Large intestine (tissue), 12 donors: ENCODE measurements around the gene OR13C3. TPM values are rescaled to one million over a fixed set of nuclear protein-coding genes. Genes with fewer than 3 reads are reported as not detected.

Experiments
- DNase-seq, 2 donors: peaks; one replicate each; pipeline versions ENCODE4 v3.0.0 to v3.0.0-alpha.2; 2013
- H3K27ac ChIP-seq: one replicate; pipeline ENCODE4 v1.5.1; 2013; ENCODE audit warnings: low read length
- H3K27me3 ChIP-seq: 2 replicates; pipeline ENCODE4 v1.6.1; 2013; ENCODE audit warnings: low read length; ENCODE audit not compliant: control insufficient read depth, insufficient read depth
- H3K36me3 ChIP-seq: 2 replicates; pipeline ENCODE4 v1.6.1; 2013; ENCODE audit warnings: low read length; ENCODE audit not compliant: control insufficient read depth, insufficient read depth
- H3K4me1 ChIP-seq: one replicate; pipeline ENCODE4 v1.6.1; 2013; ENCODE audit warnings: low read length; ENCODE audit not compliant: control insufficient read depth, insufficient read depth
- H3K4me3 ChIP-seq: one replicate; pipeline ENCODE4 v1.5.1; 2013; ENCODE audit warnings: low read length
- H3K9me3 ChIP-seq: one replicate; pipeline ENCODE4 v1.6.1; 2013; ENCODE audit warnings: mild to moderate bottlenecking, low read depth, low read length, moderate library complexity; ENCODE audit not compliant: control insufficient read depth
- WGBS: methylation state at CpG from one replicate; pipeline ENCODE4 v1.1.5; 2013; ENCODE audit warnings: low lambda C conversion rate; ENCODE audit not compliant: insufficient coverage; 5-methylcytosine and 5-hydroxymethylcytosine counted together
- long read RNA-seq, 11 donors: transcript quantifications; one replicate each; lab custom pipeline, GENCODE V29; 2026
- polyA plus RNA-seq: library from polyadenylated mRNA; unstranded; fragments of 120-200 nt; gene quantifications from one replicate; pipeline ENCODE4 v1.2.1, GENCODE V29; 2013

OR13C3 gene
- 0.04 TPM for polyA plus RNA-seq
- long read RNA-seq, donor 1, result 0 reads
- long read RNA-seq, donor 2, result 0 reads
- long read RNA-seq, donor 3, result 0 reads
- long read RNA-seq, donor 4, result 0 reads
- long read RNA-seq, donor 5, result 0 reads
- long read RNA-seq, donor 6, result 0 reads
- long read RNA-seq, donor 7, result 0 reads
- long read RNA-seq, donor 8, result 0 reads
- long read RNA-seq, donor 9, result 0 reads
- long read RNA-seq, donor 10, result 0 reads
- long read RNA-seq, donor 11, result 0 reads

- no peak for DNase-seq
- Histone ChIP-seq H3K9me3 (no peaks in the 10 kb centered on the region), H3K4me1 (no peaks in the 10 kb centered on the region), H3K36me3 (no peaks in the 10 kb centered on the region), H3K27ac (no peak within 1 kb of the TSS), H3K4me3 (no peak within 1 kb of the TSS), H3K27me3 (no peaks in the 10 kb centered on the region)
- no CpG with 5 or more reads among the region's 5 CpGs for WGBS
Observed at GRCh38 chr9:104536756-104537155, at the start of gene OR13C3. OR13C3 (minus strand) TSS chr9:104536856; CDS start chr9:104536723, 133 bp downstream.

- Histone ChIP-seq H3K4me3 (no peak overlapping the region), H3K27ac (no peak overlapping the region), H3K4me1 (no peaks in the 10 kb centered on the region), H3K9me3 (no peaks in the 10 kb centered on the region), H3K27me3 (no peaks in the 10 kb centered on the region), H3K36me3 (no peaks in the 10 kb centered on the region)
- 60% methylated on average over 1 of the region's 1 CpG for WGBS
- DNase-seq, result no peak
Observed at GRCh38 chr9:104580562-104580961, 43.9 kb upstream of the OR13C3 start.

- no peaks in the 10 kb centered on the region for H3K36me3 ChIP-seq
- DNase-seq, result no peak
- no peak overlapping the region for H3K4me3 ChIP-seq
- no peak overlapping the region for H3K27ac ChIP-seq
- H3K9me3 ChIP-seq, result no peaks in the 10 kb centered on the region
- no peaks in the 10 kb centered on the region for H3K4me1 ChIP-seq
- WGBS, result 100% methylated on average over 2 of the region's 5 CpGs
- no peaks in the 10 kb centered on the region for H3K27me3 ChIP-seq
Observed at GRCh38 chr9:104577263-104577662, 40.6 kb upstream of the OR13C3 start.

- Histone ChIP-seq H3K9me3 (no peaks in the 10 kb centered on the region), H3K36me3 (no peaks in the 10 kb centered on the region), H3K4me3 (no peak overlapping the region), H3K4me1 (no peaks in the 10 kb centered on the region), H3K27me3 (no peaks in the 10 kb centered on the region), H3K27ac (no peak overlapping the region)
- WGBS, result no CpG with 5 or more reads among the region's 2 CpGs
- no peak for DNase-seq
Observed at GRCh38 chr9:104575456-104575855, 38.8 kb upstream of the OR13C3 start.

GRCh38 chr9:104572612-104573011 is 36.0 kb upstream of the OR13C3 start:
- Histone ChIP-seq H3K4me3 (no peak overlapping the region), H3K4me1 (no peaks in the 10 kb centered on the region), H3K9me3 (no peaks in the 10 kb centered on the region), H3K36me3 (no peaks in the 10 kb centered on the region), H3K27me3 (no peaks in the 10 kb centered on the region), H3K27ac (no peak overlapping the region)
- DNase-seq, result no peak
- 86% methylated on average over 1 of the region's 1 CpG for WGBS

- H3K4me3 ChIP-seq, result no peak within 1 kb of the TSS
- no peak within 1 kb of the TSS for H3K27ac ChIP-seq
- 100% methylated on average over 1 of the region's 4 CpGs for WGBS
- no peaks in the 10 kb centered on the region for H3K36me3 ChIP-seq
- no peak for DNase-seq
- no peaks in the 10 kb centered on the region for H3K27me3 ChIP-seq
- H3K9me3 ChIP-seq, result no peaks in the 10 kb centered on the region
- no peaks in the 10 kb centered on the region for H3K4me1 ChIP-seq
Observed at GRCh38 chr9:104568868-104569267, 32.2 kb upstream of the OR13C3 start, which contains the start of gene OR13C8. OR13C8 (plus strand) TSS chr9:104569168; CDS start chr9:104569168, 0 bp downstream.

- no peaks in the 10 kb centered on the region for H3K9me3 ChIP-seq
- H3K4me1 ChIP-seq, result no peaks in the 10 kb centered on the region
- no CpG with 5 or more reads among the region's 1 CpG for WGBS
- H3K27ac ChIP-seq, result no peak overlapping the region
- H3K27me3 ChIP-seq, result no peaks in the 10 kb centered on the region
- no peak overlapping the region for H3K4me3 ChIP-seq
- no peaks in the 10 kb centered on the region for H3K36me3 ChIP-seq
- no peak for DNase-seq
Observed at GRCh38 chr9:104564358-104564757, 27.7 kb upstream of the OR13C3 start.

GRCh38 chr9:104556830-104557634 is 20.4 kb upstream of the OR13C3 start:
- Histone ChIP-seq H3K36me3 (no peaks in the 10 kb centered on the region), H3K9me3 (no peaks in the 10 kb centered on the region), H3K27ac (no peak overlapping the region), H3K4me3 (no peak overlapping the region), H3K27me3 (no peaks in the 10 kb centered on the region), H3K4me1 (no peaks in the 10 kb centered on the region)
- DNase-seq, result no peak
- WGBS, result no CpG with 5 or more reads among the region's 8 CpGs

GRCh38 chr9:104555521-104555920 is 18.9 kb upstream of the OR13C3 start:
- Histone ChIP-seq H3K27ac (no peak overlapping the region), H3K36me3 (no peaks in the 10 kb centered on the region), H3K4me1 (no peaks in the 10 kb centered on the region), H3K9me3 (no peaks in the 10 kb centered on the region), H3K4me3 (no peak overlapping the region), H3K27me3 (no peaks in the 10 kb centered on the region)
- no peak for DNase-seq
- WGBS, result no CpG with 5 or more reads among the region's 1 CpG

GRCh38 chr9:104553261-104553660 is 16.6 kb upstream of the OR13C3 start:
- no peaks in the 10 kb centered on the region for H3K9me3 ChIP-seq
- no peaks in the 10 kb centered on the region for H3K27me3 ChIP-seq
- no CpG with 5 or more reads among the region's 1 CpG for WGBS
- H3K4me3 ChIP-seq, result no peak overlapping the region
- no peaks in the 10 kb centered on the region for H3K4me1 ChIP-seq
- H3K27ac ChIP-seq, result no peak overlapping the region
- no peak for DNase-seq
- H3K36me3 ChIP-seq, result no peaks in the 10 kb centered on the region
